Measurements from ENCODE around the gene WHRN. TPM values are rescaled to one million over a fixed set of nuclear protein-coding genes. Genes with fewer than 3 reads are reported as not detected.
A peak's percentile ranks its signal among the peaks of the same experiment; 100 is the strongest.

WHRN gene
- total and polyA plus RNA-seq, 2 of the 8 experiments (the other 6 are each of a cell fraction or from before 2014, with no cell fraction given): 4.4 to 7.7 TPM

DNA sequence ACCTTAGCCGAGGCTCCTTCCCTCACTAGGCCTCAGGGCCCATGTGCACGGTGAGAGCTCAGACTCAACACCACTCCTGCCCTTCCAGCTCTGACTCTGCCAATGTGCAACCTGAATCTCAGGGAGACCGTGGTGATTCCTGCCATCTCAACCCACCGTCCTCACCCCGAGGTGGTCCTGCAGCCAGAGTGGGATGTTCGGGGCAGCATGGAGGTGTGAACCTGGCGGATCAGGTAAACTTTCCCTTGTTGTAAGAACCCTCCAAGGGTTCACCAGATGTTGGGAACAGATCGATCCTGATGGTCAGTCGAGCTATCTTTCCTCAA, 117.0 kb downstream of the WHRN start:
- Histone ChIP-seq H3K56ac (replicated peaks; ENCODE audit: insufficient read length, low read depth, low read length) (no peak overlapping the region), H2BK12ac (ENCODE audit: low read depth, low read length) (peak overlapping the region; percentile 94), H4K8ac (ENCODE audit: extremely low read depth, insufficient read depth, low read length) (peak overlapping the region; percentile 45), H3K27me3 (replicated peaks in 1 of 4; ENCODE audit: control insufficient read depth in 3 of 4, extremely low read depth in 1 of 4, insufficient read depth in 3 of 4, low read length in 3 of 4) (no peaks in the 10 kb centered on the region; a peak in 1 of 7 replicates), H3K23me2 (ENCODE audit: low read depth, low read length) (no peaks in the 10 kb centered on the region), H4K91ac (replicated peaks; ENCODE audit: insufficient read length, low read length) (peak overlapping the region; percentile 95), H3K18ac (ENCODE audit: extremely low read depth, low read length) (peak overlapping the region; percentile 42; the same call in 1 of the 2 replicates), H3K79me2 (ENCODE audit: control insufficient read depth in 1 of 2, insufficient read depth in 2 of 2, low read length in 2 of 2) (peaks cover 0 to 6% of the 10 kb centered on the region in 2 experiments; a peak in 1 of 4 replicates), H2BK20ac (ENCODE audit: low read length) (peak overlapping the region; percentile 98), H3K4me2 (ENCODE audit: insufficient read depth in 1 of 2, low read depth in 2 of 2, low read length in 2 of 2) (peak overlapping the region; percentile 43 to 56; a peak in 3 of 4 replicates), H2AFZ (ENCODE audit: low read length) (no peak overlapping the region), H3K79me1 (ENCODE audit: low read depth, low read length) (peaks cover 3% of the 10 kb centered on the region; the same call in 1 of the 2 replicates), H3K9ac (replicated peaks in 1 of 4; ENCODE audit: extremely low read depth in 1 of 4, low read depth in 3 of 4, low read length in 3 of 4) (peak overlapping the region in 1 of 4 experiments; percentile 24; a peak in 3 of 7 replicates), H2BK5ac (ENCODE audit: low read depth, low read length) (peak overlapping the region; percentile 69; the same call in 1 of the 2 replicates), H2AK5ac (ENCODE audit: low read depth, low read length) (peak overlapping the region; percentile 94; the same call in 1 of the 2 replicates), H4K5ac (ENCODE audit: insufficient read length, low read depth, low read length) (peak overlapping the region; percentile 11), H3K14ac (ENCODE audit: insufficient read length) (no peak overlapping the region), H3K23ac (ENCODE audit: insufficient read length) (no peak overlapping the region), H3K27ac (ENCODE audit: low read depth, low read length) (no peak overlapping the region), H3K9me3 (ENCODE audit: insufficient read depth in 2 of 2, low read depth in 1 of 2, low read length in 1 of 2) (no peaks in the 10 kb centered on the region), H3K36me3 (ENCODE audit: control insufficient read depth in 2 of 4, insufficient read depth in 4 of 4, low read length in 3 of 4) (peaks cover 0 to 2% (median 0%) of the 10 kb centered on the region in 4 experiments; a peak in 1 of 8 replicates), H4K20me1 (replicated peaks in 1 of 2; ENCODE audit: control insufficient read depth in 1 of 2, insufficient read depth in 2 of 2, low read length in 2 of 2) (no peaks in the 10 kb centered on the region), H3K4ac (replicated peaks; ENCODE audit: insufficient read length, low read depth, low read length) (peak overlapping the region; percentile 76), H3K4me1 (replicated peaks in 1 of 4; ENCODE audit: control insufficient read depth in 3 of 4, insufficient read depth in 4 of 4, low read length in 3 of 4) (peaks cover 19 to 46% (median 33%) of the 10 kb centered on the region in 4 experiments), H2BK15ac (ENCODE audit: low read length) (peak overlapping the region; percentile 89), H2BK120ac (replicated peaks; ENCODE audit: low read depth, low read length) (peak overlapping the region; percentile 41), H3K4me3 (ENCODE audit: extremely low read depth in 1 of 4, insufficient read depth in 2 of 4, low read depth in 3 of 4, low read length in 4 of 4) (peak overlapping the region in 2 of 4 experiments; percentile 10 to 26; a peak in 2 of 8 replicates)
- 84% methylated on average over 9 of the region's 9 CpGs; no CpG with 5 or more reads in 1 of the 2 experiments for WGBS, 2 experiments (ENCODE audit: extremely low coverage in 1 of 2, insufficient coverage in 1 of 2, insufficient read length in 1 of 2, insufficient replicate concordance in 2 of 2, low coverage in 1 of 2, low lambda C conversion rate in 2 of 2, missing lambda C conversion rate in 1 of 2)
- FAIRE-seq (no peak), DNase-seq (ENCODE audit: low read depth in 1 of 2, low spot score in 2 of 2) (no peak)
- CTCF ChIA-PET (ENCODE audit: partially characterized antibody): interaction anchor here (1.0 to 4.6 kb wide), 9 partner anchors 17 to 293 kb away, joined by 3 to 20 read pairs (median 4); no protein-coding TSS in a partner anchor
- POLR2A ChIA-PET (ENCODE audit: partially characterized antibody): interaction anchor here (0.6 to 10.9 kb wide), 9 partner anchors 9 to 355 kb away, joined by 3 to 67 read pairs (median 4); no protein-coding TSS in a partner anchor
- TF ChIP-seq ZNF274 (IDR thresholded peaks at IDR 0.05; ENCODE audit: borderline replicate concordance, extremely low read depth, low read length): no peak
- TF ChIP-seq KDM5A (IDR thresholded peaks at IDR 0.05; ENCODE audit: low read length): no peak

Data from H1 (cell line).